DND-41 (cell line): Measurements from ENCODE around the gene ADAMTS8.

Experiments used
- ATAC-seq: fragments of 200-7000 bp; cut with Tn5 transposase; 3 replicates; pipeline ENCODE4 v1.9.1; 2021; ENCODE audit warnings: low read depth; ENCODE audit not compliant: insufficient read depth
- DNase-seq: peaks from one replicate; pipeline ENCODE4 v3.0.0-alpha.2; 2020
- H2AFZ ChIP-seq: 2 replicates; pipeline ENCODE4 v1.6.0; 2012; ENCODE audit warnings: low read depth, low read length
- H3K27ac ChIP-seq: 2 replicates; pipeline ENCODE4 v1.5.1; 2012; ENCODE audit warnings: low read length, inconsistent platforms
- H3K27me3 ChIP-seq: fragments of 200-600 bp; sonication (generic); 2 replicates; pipeline ENCODE4 v1.6.0; 2012; ENCODE audit warnings: low read length, mild to moderate bottlenecking, inconsistent platforms; ENCODE audit not compliant: insufficient read depth, poor library complexity
- H3K36me3 ChIP-seq: 2 replicates; pipeline ENCODE4 v1.5.1; 2012; ENCODE audit warnings: low read length, inconsistent platforms; ENCODE audit not compliant: insufficient read depth
- H3K4me1 ChIP-seq: 2 replicates; pipeline ENCODE4 v1.5.1; 2012; ENCODE audit warnings: mild to moderate bottlenecking, low read length; ENCODE audit not compliant: insufficient read depth
- H3K4me2 ChIP-seq: 2 replicates; pipeline ENCODE4 v1.6.0; 2012; ENCODE audit warnings: mild to moderate bottlenecking, moderate library complexity, low read length, inconsistent platforms; ENCODE audit not compliant: insufficient read depth
- H3K4me3 ChIP-seq, 2 experiments: fragments of 200-600 bp in 1 of 2; shearing (Covaris generic) in 1 of 2; 2 replicates each; pipeline ENCODE4 v1.5.1; 2012 to 2016; ENCODE audit warnings: inconsistent platforms in 2 of 2, low read length in 2 of 2, mild to moderate bottlenecking in 2 of 2, low read depth in 1 of 2, moderate library complexity in 1 of 2
- H3K79me2 ChIP-seq: 2 replicates; pipeline ENCODE4 v1.6.0; 2012; ENCODE audit warnings: low read length, inconsistent platforms; ENCODE audit not compliant: insufficient read depth
- H3K9ac ChIP-seq: 2 replicates; pipeline ENCODE4 v1.6.0; 2012; ENCODE audit warnings: low read depth, mild to moderate bottlenecking, inconsistent platforms, low read length, moderate library complexity
- H3K9me3 ChIP-seq: 2 replicates; pipeline ENCODE4 v1.5.1; 2012; ENCODE audit warnings: low read length, moderate library complexity, mild to moderate bottlenecking, inconsistent platforms; ENCODE audit not compliant: insufficient read depth, severe bottlenecking
- H4K20me1 ChIP-seq: 2 replicates; pipeline ENCODE4 v1.6.0; 2012; ENCODE audit warnings: low read length; ENCODE audit not compliant: insufficient read depth
- EZH2 ChIP-seq: IDR thresholded peaks from 3 replicates; pipeline ENCODE4 v1.6.1; 2012; ENCODE audit warnings: borderline replicate concordance, low read depth, mild to moderate bottlenecking, moderate library complexity, low read length, inconsistent platforms; ENCODE audit not compliant: severe bottlenecking
- TF ChIP-seq, protein P1 (sequence below): IDR thresholded peaks from 2 replicates; pipeline ENCODE4 v1.5.1; 2012; ENCODE audit warnings: borderline replicate concordance, low read length, moderate library complexity, mild to moderate bottlenecking; ENCODE audit not compliant: poor library complexity, severe bottlenecking; ENCODE audit errors: extremely low read depth

ADAMTS8 gene

DNA sequence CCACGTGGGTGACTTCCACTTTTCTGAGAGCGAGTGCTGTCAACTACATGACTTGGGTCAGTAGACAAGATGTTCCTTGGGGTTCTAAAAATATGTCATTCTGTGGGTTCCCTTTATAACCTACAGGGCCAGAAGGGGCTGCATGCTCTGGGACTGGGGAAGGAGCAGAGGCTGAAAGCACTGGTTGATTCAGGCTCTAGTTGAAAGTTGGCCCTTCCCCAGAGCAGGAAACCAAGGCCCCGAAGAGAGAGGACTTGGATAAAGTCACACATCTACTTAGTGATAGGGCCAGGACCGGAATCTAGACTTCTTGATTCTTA lies 30.0 kb upstream of the ADAMTS8 start:
- H3K27me3 ChIP-seq = peaks cover 4% of the 10 kb centered on the region
- no peak overlapping the region for H3K4me2 ChIP-seq
- no peaks in the 10 kb centered on the region for H3K36me3 ChIP-seq
- ATAC-seq (no peak), DNase-seq (no peak)
- H2AFZ ChIP-seq = no peak overlapping the region
- H3K9me3 ChIP-seq = no peaks in the 10 kb centered on the region
- no peak overlapping the region for H3K4me3 ChIP-seq
- no peaks in the 10 kb centered on the region; the same call in 1 of the 2 replicates for H4K20me1 ChIP-seq
- no peak overlapping the region for H3K27ac ChIP-seq
- H3K4me1 ChIP-seq = no peaks in the 10 kb centered on the region
- no peak overlapping the region for H3K9ac ChIP-seq
- TF ChIP-seq EZH2 = no peak
- H3K79me2 ChIP-seq = no peaks in the 10 kb centered on the region

DNA sequence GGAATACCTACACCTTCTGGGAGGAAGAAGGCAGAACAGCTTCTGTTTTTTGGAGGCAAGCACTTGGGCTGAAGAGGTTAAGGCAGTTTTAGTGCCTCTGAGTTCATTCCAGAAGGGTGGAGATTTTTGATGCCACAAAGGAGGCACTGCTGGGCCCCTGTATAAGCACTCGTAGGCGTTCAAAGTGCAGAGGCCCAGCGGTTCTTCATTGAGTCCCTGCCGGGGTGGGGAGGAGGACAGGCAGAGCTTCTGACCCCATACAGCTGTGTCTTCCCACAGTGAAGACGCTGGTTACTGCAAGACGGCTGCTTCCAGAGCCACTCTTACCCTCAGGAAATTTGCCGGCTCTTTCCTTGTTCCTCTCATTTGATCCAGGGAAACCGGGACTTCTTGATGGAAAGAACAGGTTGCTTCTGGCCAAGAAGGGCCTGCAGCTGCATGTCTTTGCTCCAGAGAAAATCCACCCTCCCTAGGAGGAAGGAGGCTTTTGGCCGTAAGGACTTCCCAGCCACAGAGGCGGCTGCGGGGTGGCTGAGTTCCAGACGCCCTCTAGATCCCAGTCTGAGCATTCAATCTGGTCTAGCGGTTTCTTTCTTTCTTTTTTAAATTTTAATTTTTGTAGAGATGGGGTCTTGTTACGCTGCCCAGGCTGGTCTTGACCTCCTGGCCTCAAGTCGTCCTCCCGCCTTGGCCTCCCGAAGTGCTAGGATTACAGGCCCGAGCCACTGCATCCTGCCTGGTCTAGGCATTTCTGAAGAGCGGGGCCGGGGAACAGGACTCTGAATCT lies 29.4 kb upstream of the ADAMTS8 start:
- TF ChIP-seq, protein P1, sequence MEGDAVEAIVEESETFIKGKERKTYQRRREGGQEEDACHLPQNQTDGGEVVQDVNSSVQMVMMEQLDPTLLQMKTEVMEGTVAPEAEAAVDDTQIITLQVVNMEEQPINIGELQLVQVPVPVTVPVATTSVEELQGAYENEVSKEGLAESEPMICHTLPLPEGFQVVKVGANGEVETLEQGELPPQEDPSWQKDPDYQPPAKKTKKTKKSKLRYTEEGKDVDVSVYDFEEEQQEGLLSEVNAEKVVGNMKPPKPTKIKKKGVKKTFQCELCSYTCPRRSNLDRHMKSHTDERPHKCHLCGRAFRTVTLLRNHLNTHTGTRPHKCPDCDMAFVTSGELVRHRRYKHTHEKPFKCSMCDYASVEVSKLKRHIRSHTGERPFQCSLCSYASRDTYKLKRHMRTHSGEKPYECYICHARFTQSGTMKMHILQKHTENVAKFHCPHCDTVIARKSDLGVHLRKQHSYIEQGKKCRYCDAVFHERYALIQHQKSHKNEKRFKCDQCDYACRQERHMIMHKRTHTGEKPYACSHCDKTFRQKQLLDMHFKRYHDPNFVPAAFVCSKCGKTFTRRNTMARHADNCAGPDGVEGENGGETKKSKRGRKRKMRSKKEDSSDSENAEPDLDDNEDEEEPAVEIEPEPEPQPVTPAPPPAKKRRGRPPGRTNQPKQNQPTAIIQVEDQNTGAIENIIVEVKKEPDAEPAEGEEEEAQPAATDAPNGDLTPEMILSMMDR = no peak
- no peak for TF ChIP-seq EZH2
- Histone ChIP-seq H3K9ac (no peak overlapping the region), H3K27me3 (peaks cover 2% of the 10 kb centered on the region), H4K20me1 (no peaks in the 10 kb centered on the region; the same call in 1 of the 2 replicates), H3K4me2 (no peak overlapping the region), H3K4me3 (no peak overlapping the region), H3K79me2 (no peaks in the 10 kb centered on the region), H3K27ac (no peak overlapping the region), H3K9me3 (no peaks in the 10 kb centered on the region), H3K4me1 (no peaks in the 10 kb centered on the region), H2AFZ (no peak overlapping the region), H3K36me3 (no peaks in the 10 kb centered on the region)
- no peak for DNase-seq
- no peak for ATAC-seq

DNA sequence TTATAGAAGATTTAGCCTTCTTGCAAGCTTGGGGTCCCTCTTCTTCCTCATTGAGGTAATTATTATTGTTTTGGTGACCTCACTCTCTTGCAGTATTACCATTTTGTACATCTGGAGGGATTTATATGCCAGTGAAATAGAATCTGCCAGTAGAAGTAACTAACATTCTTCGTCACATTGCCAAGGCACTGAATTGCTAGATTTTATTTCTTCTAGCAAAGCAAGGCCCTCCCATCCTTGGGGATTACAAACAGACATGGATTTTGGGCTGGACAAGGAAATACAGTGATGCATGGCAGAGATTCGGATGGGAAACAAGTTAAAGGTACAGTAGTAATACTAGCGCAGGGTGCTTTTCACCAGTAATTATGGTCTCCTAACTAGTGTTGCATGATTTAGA lies 27.9 kb upstream of the ADAMTS8 start:
- H3K27ac ChIP-seq = no peak overlapping the region
- no peaks in the 10 kb centered on the region for H4K20me1 ChIP-seq
- no peak overlapping the region for H3K9ac ChIP-seq
- no peaks in the 10 kb centered on the region for H3K79me2 ChIP-seq
- H3K27me3 ChIP-seq = peaks cover 2% of the 10 kb centered on the region
- H3K4me1 ChIP-seq = no peaks in the 10 kb centered on the region
- no peak overlapping the region for H2AFZ ChIP-seq
- H3K36me3 ChIP-seq = no peaks in the 10 kb centered on the region
- H3K4me2 ChIP-seq = no peak overlapping the region
- DNase-seq (no peak), ATAC-seq (no peak)
- no peak overlapping the region for H3K4me3 ChIP-seq
- H3K9me3 ChIP-seq = no peaks in the 10 kb centered on the region
- TF ChIP-seq EZH2 = no peak
- TF ChIP-seq, protein P1 = no peak

DNA sequence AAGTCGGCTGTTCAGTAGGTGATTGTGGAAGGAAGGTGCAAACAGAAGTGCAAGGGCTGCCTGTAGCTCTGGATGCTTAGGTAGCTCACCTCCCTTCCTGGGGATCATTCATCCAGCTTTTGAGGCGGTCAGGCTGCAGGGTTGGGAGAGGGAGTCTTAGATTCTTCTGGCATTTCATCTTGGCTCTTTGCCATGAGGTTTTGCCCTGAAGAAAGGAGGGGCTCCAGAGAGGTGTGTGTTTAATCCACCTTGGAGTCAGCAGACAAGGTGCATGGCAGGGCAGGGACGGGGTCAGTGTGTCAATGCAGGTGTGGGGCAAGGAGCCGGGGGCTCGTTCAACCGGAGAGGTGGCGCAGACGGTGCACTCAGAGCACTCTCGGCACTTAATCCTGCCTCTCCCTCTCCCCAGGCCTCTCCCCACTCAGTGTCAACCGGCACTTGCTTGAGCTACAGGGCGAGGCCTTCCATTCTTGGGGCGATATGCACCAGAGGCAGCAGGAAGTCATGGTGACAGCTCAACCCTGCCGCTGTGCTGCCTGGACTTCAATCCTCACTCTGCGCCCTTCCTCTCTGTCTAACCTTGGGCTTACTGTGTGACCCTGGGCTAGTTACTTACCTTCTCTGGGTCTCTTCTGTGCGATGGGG lies 27.2 kb upstream of the ADAMTS8 start:
- Histone ChIP-seq H3K27me3 (peaks cover 2% of the 10 kb centered on the region), H3K27ac (no peak overlapping the region), H3K79me2 (no peaks in the 10 kb centered on the region), H3K4me2 (no peak overlapping the region), H3K4me3 (no peak overlapping the region), H2AFZ (no peak overlapping the region), H3K4me1 (no peaks in the 10 kb centered on the region), H3K9ac (no peak overlapping the region), H4K20me1 (no peaks in the 10 kb centered on the region), H3K9me3 (no peaks in the 10 kb centered on the region), H3K36me3 (no peaks in the 10 kb centered on the region)
- TF ChIP-seq, protein P1 = no peak
- no peak for TF ChIP-seq EZH2
- ATAC-seq (no peak), DNase-seq (no peak)
